Fibroblast of peridontal ligament (primary cell): ENCODE data around the gene ARL6IP5.

Experiments
- DNase-seq: peaks from one replicate; pipeline ENCODE4 v3.0.0-alpha.2; 2010; ENCODE audit errors: extremely low read depth

The ARL6IP5 gene, protein sequence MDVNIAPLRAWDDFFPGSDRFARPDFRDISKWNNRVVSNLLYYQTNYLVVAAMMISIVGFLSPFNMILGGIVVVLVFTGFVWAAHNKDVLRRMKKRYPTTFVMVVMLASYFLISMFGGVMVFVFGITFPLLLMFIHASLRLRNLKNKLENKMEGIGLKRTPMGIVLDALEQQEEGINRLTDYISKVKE

DNA sequence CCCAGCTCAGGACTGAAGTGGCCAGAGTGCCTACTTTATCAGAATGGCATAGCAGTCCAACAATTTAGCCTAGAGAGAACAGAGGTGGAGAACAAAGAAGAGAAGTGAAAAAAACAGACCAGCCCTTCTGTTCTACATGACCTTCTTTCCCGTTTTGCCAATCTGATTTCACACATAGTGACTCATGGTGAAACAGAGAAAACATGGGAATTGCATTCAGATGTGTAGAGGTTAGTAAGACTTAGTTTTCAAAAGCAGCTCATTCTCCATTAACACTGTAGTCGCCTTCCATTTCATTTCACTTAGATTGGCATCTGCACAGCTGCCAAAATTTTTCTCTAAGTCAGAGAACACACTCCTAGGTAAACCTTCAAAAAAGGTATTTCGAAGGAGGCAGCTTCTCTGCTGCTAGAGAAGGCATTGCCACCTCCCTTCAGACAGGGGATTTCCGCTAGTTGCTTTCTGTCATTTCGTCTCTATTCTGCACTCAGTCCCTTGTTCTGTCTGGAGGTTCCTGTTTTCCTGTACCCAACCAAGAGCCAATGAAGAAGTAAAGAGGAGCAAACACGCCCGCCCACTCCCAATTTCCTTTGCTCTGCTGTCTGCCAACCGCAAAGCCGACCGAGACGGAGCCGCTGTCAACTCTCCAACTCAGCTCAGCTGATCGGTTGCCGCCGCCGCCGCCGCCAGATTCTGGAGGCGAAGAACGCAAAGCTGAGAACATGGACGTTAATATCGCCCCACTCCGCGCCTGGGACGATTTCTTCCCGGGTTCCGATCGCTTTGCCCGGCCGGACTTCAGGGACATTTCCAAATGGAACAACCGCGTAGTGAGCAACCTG lies at the start of gene ARL6IP5:
Gene ARL6IP5, plus strand, starts transcription at position 612 of the 842 bp plus-strand sequence. Its CDS starts 111 bp downstream, at position 723.
- DNase-seq = peak; percentile 93

DNA sequence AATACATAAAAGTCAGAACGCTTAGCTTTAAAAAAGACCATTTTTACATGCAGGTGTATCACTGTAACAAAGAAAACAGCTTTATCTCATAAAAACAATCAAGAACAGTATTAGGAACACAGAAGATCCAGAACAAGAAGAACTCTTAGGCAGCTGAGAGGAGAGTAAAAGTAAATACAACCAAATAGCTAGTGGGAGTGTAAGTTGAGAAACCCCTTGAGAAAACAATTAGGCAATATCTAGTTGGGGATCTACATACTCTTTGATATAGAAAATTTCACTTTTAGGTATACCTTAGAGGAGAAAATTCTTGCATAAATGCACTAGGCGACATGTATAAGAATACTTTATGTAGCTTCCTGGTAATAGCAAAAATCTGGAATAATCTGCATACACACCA lies 40.1 kb upstream of the ARL6IP5 start:
- peak; percentile 41 for DNase-seq

DNA sequence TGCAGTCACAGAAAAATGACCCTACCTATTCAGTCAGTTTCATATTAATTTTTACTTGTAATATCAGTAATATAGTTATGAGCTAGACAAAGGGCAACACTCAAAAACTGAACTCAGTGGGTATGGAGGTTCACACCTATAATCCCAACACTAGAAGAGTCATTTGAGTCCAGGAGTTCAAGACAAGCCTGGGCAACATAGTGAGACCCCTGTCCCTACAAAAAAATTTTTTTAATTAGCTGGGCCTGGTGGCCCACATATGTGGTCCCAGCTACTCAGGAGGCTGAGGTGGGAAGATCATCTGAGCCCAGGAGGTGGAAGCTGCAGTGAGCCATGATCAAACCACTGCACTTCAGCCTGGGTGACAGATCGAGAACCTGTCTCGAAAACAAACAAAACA lies 35.7 kb upstream of the ARL6IP5 start:
- DNase-seq = no peak

GRCh38 chr3:69051756-69052471 lies 32.8 kb upstream of the ARL6IP5 start, which contains the start of gene TMF1:
TMF1 (minus strand) TSS chr3:69052333; CDS start chr3:69052086, 247 bp downstream.
- peak; percentile 100 for DNase-seq

DNA sequence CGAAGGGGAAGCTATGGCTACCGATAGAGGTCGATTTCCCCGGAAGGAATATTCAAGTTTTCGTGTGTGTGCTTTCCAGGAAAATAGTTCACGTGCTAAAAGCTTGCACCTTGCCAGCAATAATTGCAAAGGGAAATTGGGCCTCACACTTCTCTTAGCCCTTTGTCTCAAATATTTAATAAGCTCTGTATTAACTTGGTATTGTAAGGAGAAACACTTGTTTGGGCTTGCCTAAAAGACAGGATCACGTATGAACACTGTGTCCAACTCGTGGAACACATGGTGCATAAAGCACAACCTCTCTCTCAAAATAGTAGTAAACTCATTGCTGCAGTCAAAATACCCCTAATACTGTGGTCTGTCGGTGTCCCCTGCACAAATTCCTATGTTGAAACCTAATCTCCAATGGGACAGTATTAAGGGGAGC lies 32.3 kb upstream of the ARL6IP5 start:
- no peak for DNase-seq

GRCh38 chr3:69058180-69058946 lies 26.4 kb upstream of the ARL6IP5 start:
- DNase-seq = no peak

DNA sequence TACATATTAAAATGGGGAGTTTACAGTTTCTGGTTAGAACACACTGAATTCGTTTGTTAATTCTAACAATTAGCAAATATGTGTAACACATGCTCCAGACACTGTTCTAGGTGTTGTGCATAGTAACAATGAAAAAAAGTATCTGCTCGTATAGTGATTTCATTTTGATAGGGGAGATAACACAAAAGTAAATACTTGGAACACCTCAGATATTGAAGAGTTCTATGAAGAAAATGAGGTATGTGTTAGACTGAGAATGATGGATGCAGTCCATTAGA lies 25.9 kb upstream of the ARL6IP5 start:
- DNase-seq = no peak

- no peak for DNase-seq
Observed at GRCh38 chr3:69059688-69060087, 25.0 kb upstream of the ARL6IP5 start.

GRCh38 chr3:69063636-69064035 lies 21.1 kb upstream of the ARL6IP5 start:
- DNase-seq = no peak

DNA sequence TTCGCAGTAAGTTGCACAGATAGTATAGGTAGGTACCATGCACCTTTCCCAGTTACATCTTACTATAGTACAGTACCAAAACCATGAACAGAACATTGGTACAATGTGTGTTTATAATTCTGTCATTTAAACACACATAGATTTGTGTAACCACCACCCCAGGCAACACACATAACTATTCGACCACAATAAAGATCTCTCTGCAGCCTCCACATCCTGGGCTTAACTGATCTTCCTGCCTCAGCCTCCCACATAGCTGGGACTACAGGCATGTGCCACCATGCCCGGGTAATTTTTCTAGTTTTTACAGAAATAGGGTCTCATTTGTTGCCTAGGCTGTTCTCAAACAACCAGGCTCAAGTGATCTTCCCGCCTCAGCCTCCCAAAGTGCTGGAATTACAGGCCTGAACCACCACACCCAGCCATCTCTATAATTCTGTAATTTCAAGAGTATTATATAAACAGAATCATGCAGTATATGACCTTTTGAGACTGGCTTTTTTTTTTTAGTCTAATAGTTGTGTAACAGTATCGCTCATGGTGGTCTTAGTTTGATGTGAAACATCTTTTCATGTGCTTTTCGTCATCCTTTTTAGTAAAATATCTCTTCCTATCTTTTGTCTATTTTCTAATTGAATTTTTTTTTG lies 19.3 kb upstream of the ARL6IP5 start:
- DNase-seq = no peak

DNA sequence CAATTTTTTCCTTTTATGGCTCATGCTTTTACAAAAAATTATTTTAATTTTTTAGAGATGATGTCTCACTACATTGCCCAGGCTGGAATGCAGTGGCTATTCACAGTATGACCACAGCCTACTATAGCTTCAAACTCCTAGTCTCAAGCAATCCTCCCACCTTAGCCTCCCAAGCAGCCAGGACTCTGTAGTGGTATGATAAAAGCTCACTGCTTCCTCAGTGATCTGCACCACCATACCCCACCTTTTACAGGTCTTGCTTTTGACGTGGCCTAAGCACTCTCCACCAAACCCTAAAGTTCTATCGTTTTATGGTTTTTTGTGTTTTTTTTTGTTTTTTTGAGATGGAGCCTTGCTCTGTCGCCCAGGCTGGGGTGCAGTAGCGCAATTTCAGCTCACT lies 18.6 kb upstream of the ARL6IP5 start:
- no peak for DNase-seq

GRCh38 chr3:69072928-69073327 lies 11.8 kb upstream of the ARL6IP5 start:
- DNase-seq = no peak

- DNase-seq = no peak
Observed at GRCh38 chr3:69079269-69080159, 5.2 kb upstream of the ARL6IP5 start.

- DNase-seq = peak; percentile 67
Observed at GRCh38 chr3:69080233-69080920, 4.4 kb upstream of the ARL6IP5 start, which contains the start of gene UBA3. UBA3 (minus strand) TSS chr3:69080365; CDS start chr3:69080353, 12 bp downstream.

DNA sequence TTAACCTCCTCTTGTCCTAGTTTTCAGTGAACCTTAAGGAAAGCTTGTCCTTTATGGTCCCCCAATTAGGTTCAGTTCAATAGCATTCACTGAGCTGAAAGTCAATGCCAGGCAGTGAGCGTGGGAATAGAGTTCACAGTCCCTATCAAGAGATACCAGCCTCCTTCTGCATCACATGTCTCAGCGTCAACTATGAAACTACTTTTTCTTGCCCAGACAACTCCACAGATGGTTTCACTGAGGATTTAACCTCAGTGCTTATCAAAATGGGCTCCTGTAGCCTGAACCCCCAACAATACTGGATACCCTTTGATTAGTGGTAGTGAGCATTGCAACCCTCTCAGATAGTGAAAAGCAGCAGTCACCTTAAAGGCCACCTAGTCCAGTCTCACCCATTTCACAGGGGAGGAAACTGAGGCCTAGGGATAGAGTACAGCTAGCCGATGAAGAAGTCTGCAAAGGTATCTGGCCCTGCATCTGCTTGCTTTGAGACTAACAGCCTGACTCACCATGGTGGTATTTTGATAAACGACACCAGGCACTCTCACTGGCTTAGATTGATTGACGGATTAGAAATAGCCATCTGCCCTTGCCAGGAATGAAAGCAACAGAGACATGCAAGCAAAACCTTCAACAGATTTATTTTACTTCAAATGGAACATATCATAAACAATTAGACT lies 3.0 kb upstream of the ARL6IP5 start:
- no peak for DNase-seq

- DNase-seq = no peak
Observed at GRCh38 chr3:69082361-69082760, 2.4 kb upstream of the ARL6IP5 start.

GRCh38 chr3:69082805-69083204 lies 1.9 kb upstream of the ARL6IP5 start:
- DNase-seq = peak; percentile 86

DNA sequence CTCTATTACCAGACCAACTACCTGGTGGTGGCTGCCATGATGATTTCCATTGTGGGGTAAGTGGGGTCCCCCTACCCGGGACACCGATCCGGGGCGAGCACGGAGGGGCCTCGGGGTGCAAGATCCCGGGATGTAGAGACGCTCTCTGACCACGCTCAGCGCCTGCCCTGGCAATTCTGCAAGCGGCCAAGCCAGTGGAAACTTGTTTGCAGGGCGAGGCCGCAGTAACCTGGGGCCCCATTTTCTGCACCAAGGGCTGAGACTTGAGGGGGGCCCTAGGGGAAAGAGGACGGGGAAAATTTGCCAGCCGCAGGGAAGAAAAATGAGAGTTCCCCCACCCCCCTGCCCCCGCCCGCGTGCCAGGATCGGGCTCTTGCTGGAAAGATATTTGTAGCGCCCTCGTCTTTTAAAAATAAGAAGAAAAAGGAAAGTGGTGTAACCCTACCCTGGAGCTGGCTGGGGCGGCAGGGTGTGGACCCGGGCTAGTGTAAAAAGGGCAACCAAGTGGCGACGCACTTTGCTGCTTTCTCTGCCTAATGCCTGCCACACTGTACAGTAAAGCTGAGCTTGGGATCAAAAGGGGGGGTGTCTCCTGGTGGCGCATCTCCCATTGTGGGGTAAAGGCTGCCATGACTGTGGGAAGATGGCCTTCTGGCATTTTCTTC lies 563 bp downstream of the ARL6IP5 start:
- DNase-seq = peak; percentile 47
